K562 (cell line): ENCODE data around the gene PEX6. TPM values are rescaled to one million over a fixed set of nuclear protein-coding genes. Genes with fewer than 3 reads are reported as not detected.
A peak's percentile ranks its signal among the peaks of the same experiment; 100 is the strongest.

ENCODE experiments used
- CBFB ChIP-seq: sonication (generic); formaldehyde crosslinking; IDR thresholded peaks from 2 replicates; pipeline ENCODE4 v1.4.0; 2020; ENCODE audit warnings: mild to moderate bottlenecking, missing genetic modification reagents
- KAT7 ChIP-seq: sonication (generic); formaldehyde crosslinking; IDR thresholded peaks from 2 replicates; pipeline ENCODE4 v1.8.0; 2022; ENCODE audit warnings: missing genetic modification reagents, mild to moderate bottlenecking, borderline replicate concordance
- NCOA6 ChIP-seq: fragments of 450-650 bp; IDR thresholded peaks from 2 replicates; pipeline ENCODE4 v1.6.1; 2017; ENCODE audit warnings: mild to moderate bottlenecking
- POLR2H ChIP-seq: IDR thresholded peaks from 2 replicates; pipeline ENCODE4 v1.6.1; 2016; ENCODE audit warnings: missing genetic modification characterization, low read depth, mild to moderate bottlenecking, control low read depth, missing compliant biosample characterization, moderate library complexity
- RUNX1 ChIP-seq: sonication (generic); IDR thresholded peaks from 2 replicates; pipeline ENCODE4 v1.6.1; 2016; ENCODE audit warnings: antibody characterized with exemption, low read depth
- SMARCA4 ChIP-seq: fragments of 450-650 bp; IDR thresholded peaks from 2 replicates; pipeline ENCODE4 v1.6.1; 2016
- SNRNP70 ChIP-seq: fragments of 200-400 bp; formaldehyde crosslinking; optimal IDR thresholded peaks from 2 replicates; pipeline ENCODE3; 2017; ENCODE audit warnings: low read depth, low read length
- TOE1 ChIP-seq, 2 experiments: fragments of 450-650 bp in 1 of 2; sonication (generic) in 1 of 2; formaldehyde crosslinking in 1 of 2; IDR thresholded peaks; 2 replicates each; pipeline versions ENCODE4 v1.7.1 to v1.8.0; 2016 to 2022; ENCODE audit warnings: borderline replicate concordance in 2 of 2, mild to moderate bottlenecking in 2 of 2, antibody characterized with exemption in 1 of 2, inconsistent platforms in 1 of 2, low read depth in 1 of 2, missing genetic modification reagents in 1 of 2, moderate library complexity in 1 of 2
- ZNF644 ChIP-seq: fragments of 200-800 bp; sonication (Bioruptor generic); IDR thresholded peaks from 2 replicates; pipeline ENCODE4 v1.6.1; 2016; ENCODE audit warnings: low read depth, missing genetic modification characterization, missing compliant biosample characterization
- polyA plus RNA-seq, 8 experiments: library from polyadenylated mRNA; depleted of rRNA in 4 of 8; stranded (reverse) in 5 of 8; unstranded in 3 of 8; fragments of >200 nt; fragmentation: Nextera tagmentation in 2 of 8; fragmentation: Illumina TruSeq in 1 of 8; extraction: Ambion mirVana in 2 of 8; extraction: Trizol in 1 of 8; gene quantifications; 2 replicates each; pipeline versions ENCODE4 v1.2.1 to v1.2.3, GENCODE V29; 2011 to 2014; ENCODE audit warnings: inconsistent platforms in 1 of 8, missing spikeins in 1 of 8
- total RNA-seq, 7 experiments: library from RNA; depleted of rRNA in 6 of 7; stranded (reverse); fragments of >200 nt in 6 of 7; fragmentation: Illumina TruSeq in 2 of 7; extraction: Trizol in 2 of 7; gene quantifications; 2 replicates each; pipeline versions ENCODE4 v1.2.1 to v1.2.3, GENCODE V29; 2011 to 2021; ENCODE audit warnings: low replicate concordance in 1 of 7
- TF ChIP-seq, protein P1 (sequence below): fragments of 250-450 bp; sonication (Bioruptor Pico); IDR thresholded peaks from 2 replicates; pipeline ENCODE4 v1.5.0; 2021; ENCODE audit warnings: mild to moderate bottlenecking, moderate library complexity
- TF ChIP-seq, protein P2 (sequence below): fragments of 450-650 bp; IDR thresholded peaks from 2 replicates; pipeline ENCODE4 v1.6.1; 2016; ENCODE audit warnings: borderline replicate concordance
- TF ChIP-seq, protein P3 (sequence below): fragments of 450-650 bp; IDR thresholded peaks from 2 replicates; pipeline ENCODE4 v1.6.1; 2017; ENCODE audit warnings: antibody characterized with exemption
- TF ChIP-seq, protein P4 (sequence below): fragments of 200-800 bp; sonication (Bioruptor generic); IDR thresholded peaks from 2 replicates; pipeline ENCODE4 v1.6.1; 2016; ENCODE audit warnings: missing genetic modification characterization, missing compliant biosample characterization

PEX6 gene
- total and polyA plus RNA-seq, 9 of the 15 experiments (the other 6 are each of a cell fraction or from before 2014, with no cell fraction given), result 0.17 to 20.8 (median 6.9) TPM

DNA sequence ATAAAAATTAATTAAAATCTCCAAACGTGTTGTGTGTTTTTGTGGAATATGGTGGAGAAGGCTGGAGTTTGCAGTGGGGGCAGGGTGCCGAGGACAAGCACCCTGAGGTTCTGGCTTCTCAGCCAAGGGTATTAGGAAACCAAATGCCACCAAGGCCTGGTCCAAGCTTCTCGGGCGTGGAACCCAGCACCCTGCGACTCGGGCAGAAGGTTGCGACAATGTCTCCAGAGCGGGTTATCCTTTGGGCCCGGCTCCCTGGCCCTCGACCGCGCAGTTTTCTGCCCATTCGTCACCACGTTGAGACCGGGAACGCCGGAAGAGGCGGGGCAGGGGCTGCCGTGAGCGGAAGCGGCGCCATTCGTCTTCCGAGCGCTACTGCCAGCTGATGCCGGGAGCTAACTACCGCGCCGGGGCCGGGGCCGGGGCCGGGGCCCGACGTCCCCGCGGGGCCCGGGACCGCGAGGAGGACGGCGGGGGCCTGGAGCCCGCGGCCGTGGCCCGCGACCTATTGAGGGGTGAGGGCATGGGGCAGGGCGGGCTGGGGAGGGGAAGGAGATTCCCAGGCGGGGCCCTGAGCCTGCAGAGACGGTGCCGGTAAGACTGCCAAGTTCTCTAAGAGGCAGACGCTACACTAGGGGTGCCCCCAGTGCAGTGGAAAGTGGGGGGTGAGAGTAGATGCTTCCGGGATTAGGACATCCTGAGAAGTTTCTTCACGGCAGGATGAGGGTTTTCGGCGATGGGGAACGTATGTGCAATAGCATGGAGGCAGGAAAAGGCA, 42.5 kb upstream of the PEX6 start, which contains the start of gene RRP36 (continued):
- TF ChIP-seq, protein P1, sequence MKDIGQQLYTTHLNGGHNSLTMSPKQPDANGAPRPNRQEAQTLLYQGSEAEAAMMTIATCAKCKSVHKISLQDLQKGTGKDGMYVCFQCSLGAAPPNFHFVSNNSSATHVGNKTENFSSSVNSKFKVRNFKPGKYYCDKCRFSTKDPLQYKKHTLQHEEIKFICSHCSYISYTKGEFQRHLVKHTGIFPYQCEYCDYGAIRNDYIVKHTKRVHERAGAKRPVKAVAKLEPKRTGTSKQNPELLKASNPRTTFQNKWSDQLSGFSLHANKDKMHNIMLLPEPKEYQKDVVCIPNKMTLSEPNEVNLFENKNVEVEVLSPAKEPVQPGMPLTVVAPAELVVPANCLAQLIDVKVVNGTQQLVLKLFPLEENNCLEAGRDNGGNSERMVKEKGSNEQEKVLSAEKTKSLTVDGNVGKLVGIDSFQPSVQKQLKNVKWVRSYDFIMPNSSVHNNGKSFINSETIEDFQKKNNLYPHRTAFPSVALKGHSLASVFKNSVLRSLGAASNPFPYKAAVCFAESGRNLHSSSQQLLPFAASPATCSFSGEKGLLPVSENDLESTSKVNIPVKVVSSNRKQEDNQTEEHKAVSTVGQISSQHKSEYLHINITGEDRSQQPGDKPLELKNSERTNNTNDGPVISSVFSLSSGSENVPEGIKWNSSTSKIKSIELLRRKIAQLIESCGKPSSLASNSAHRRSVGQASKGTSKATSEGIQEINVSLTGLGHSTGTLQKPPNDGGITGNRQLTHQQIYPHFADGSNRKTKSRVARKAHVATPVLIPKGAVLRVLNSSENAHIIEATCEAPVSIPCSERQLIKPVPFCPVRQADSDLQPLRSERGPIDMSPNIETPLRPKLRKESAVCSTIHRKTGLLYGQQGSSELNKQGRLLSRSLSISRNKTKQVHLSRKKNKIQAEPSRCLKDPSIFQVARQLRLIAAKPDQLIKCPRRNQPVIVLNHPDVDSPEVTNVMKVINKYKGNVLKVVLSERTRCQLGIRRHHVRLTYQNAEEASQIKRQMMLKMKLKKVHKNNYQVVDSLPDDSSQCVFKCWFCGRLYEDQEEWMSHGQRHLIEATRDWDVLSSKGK (CRISPR knock-in tag), result no peak
- no peak for TF ChIP-seq KAT7
- TF ChIP-seq, protein P2, sequence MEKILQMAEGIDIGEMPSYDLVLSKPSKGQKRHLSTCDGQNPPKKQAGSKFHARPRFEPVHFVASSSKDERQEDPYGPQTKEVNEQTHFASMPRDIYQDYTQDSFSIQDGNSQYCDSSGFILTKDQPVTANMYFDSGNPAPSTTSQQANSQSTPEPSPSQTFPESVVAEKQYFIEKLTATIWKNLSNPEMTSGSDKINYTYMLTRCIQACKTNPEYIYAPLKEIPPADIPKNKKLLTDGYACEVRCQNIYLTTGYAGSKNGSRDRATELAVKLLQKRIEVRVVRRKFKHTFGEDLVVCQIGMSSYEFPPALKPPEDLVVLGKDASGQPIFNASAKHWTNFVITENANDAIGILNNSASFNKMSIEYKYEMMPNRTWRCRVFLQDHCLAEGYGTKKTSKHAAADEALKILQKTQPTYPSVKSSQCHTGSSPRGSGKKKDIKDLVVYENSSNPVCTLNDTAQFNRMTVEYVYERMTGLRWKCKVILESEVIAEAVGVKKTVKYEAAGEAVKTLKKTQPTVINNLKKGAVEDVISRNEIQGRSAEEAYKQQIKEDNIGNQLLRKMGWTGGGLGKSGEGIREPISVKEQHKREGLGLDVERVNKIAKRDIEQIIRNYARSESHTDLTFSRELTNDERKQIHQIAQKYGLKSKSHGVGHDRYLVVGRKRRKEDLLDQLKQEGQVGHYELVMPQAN, result peak; percentile 32
- TF ChIP-seq RUNX1, result no peak; the same call in 1 of the 2 replicates
- TF ChIP-seq, protein P3, sequence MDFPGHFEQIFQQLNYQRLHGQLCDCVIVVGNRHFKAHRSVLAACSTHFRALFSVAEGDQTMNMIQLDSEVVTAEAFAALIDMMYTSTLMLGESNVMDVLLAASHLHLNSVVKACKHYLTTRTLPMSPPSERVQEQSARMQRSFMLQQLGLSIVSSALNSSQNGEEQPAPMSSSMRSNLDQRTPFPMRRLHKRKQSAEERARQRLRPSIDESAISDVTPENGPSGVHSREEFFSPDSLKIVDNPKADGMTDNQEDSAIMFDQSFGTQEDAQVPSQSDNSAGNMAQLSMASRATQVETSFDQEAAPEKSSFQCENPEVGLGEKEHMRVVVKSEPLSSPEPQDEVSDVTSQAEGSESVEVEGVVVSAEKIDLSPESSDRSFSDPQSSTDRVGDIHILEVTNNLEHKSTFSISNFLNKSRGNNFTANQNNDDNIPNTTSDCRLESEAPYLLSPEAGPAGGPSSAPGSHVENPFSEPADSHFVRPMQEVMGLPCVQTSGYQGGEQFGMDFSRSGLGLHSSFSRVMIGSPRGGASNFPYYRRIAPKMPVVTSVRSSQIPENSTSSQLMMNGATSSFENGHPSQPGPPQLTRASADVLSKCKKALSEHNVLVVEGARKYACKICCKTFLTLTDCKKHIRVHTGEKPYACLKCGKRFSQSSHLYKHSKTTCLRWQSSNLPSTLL, result no peak
- peak; percentile 26 for TF ChIP-seq ZNF644
- TF ChIP-seq NCOA6, result no peak
- TF ChIP-seq POLR2H (tag), result peak; percentile 46; the same call in 1 of the 2 replicates
- TF ChIP-seq TOE1 (IDR thresholded peaks at IDR 0.05; ENCODE audit: borderline replicate concordance), result 0 out of 2 replicates have a peak, but pooled peaks have one; percentile 34
- TF ChIP-seq TOE1 (CRISPR knock-in tag; IDR thresholded peaks at IDR 0.05; ENCODE audit: borderline replicate concordance, low read depth), result no peak
- no peak for TF ChIP-seq SMARCA4
- TF ChIP-seq, protein P4, sequence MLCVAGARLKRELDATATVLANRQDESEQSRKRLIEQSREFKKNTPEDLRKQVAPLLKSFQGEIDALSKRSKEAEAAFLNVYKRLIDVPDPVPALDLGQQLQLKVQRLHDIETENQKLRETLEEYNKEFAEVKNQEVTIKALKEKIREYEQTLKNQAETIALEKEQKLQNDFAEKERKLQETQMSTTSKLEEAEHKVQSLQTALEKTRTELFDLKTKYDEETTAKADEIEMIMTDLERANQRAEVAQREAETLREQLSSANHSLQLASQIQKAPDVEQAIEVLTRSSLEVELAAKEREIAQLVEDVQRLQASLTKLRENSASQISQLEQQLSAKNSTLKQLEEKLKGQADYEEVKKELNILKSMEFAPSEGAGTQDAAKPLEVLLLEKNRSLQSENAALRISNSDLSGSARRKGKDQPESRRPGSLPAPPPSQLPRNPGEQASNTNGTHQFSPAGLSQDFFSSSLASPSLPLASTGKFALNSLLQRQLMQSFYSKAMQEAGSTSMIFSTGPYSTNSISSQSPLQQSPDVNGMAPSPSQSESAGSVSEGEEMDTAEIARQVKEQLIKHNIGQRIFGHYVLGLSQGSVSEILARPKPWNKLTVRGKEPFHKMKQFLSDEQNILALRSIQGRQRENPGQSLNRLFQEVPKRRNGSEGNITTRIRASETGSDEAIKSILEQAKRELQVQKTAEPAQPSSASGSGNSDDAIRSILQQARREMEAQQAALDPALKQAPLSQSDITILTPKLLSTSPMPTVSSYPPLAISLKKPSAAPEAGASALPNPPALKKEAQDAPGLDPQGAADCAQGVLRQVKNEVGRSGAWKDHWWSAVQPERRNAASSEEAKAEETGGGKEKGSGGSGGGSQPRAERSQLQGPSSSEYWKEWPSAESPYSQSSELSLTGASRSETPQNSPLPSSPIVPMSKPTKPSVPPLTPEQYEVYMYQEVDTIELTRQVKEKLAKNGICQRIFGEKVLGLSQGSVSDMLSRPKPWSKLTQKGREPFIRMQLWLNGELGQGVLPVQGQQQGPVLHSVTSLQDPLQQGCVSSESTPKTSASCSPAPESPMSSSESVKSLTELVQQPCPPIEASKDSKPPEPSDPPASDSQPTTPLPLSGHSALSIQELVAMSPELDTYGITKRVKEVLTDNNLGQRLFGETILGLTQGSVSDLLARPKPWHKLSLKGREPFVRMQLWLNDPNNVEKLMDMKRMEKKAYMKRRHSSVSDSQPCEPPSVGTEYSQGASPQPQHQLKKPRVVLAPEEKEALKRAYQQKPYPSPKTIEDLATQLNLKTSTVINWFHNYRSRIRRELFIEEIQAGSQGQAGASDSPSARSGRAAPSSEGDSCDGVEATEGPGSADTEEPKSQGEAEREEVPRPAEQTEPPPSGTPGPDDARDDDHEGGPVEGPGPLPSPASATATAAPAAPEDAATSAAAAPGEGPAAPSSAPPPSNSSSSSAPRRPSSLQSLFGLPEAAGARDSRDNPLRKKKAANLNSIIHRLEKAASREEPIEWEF (CRISPR knock-in tag), result no peak
- TF ChIP-seq SNRNP70, result no peak
- TF ChIP-seq CBFB (CRISPR knock-in tag), result no peak
